ENCODE results near the gene ADCY6.

DNA sequence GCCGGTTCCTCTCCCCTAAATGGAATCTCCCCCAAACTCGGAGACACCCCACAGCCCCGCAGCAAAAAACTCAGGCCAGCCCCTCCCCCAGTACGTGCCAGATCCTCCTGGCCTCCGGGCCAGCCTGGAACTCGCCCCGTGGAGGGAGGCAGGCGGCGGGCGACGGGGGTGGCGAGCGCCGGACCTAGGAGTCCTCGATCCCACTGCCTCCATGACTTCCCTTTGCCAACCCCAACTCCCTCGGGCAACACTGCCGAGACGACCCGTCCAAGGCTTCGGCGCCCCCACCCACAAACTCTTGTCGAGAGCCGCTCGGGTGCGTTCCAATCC is 400 bp downstream of the ADCY6 start:
- TF ChIP-seq POLR2AphosphoS5 (IDR thresholded peaks at IDR 0.05; ENCODE audit: borderline replicate concordance, low read depth, low read length), result no peak
- no peak for TF ChIP-seq FOXP2 (optimal IDR thresholded peaks at IDR 0.05; ENCODE audit: control extremely low read depth, extremely low read length, insufficient read depth)
